Stimulated activated CD8-positive, alpha-beta memory T cell treated with anti-CD3 and anti-CD28 coated beads, Interleukin-15, amount 100 ng/mL, for 1 hour (primary cell): ENCODE results near the gene UQCR10.

ENCODE experiments used
- DNase-seq: peaks from one replicate; pipeline ENCODE4 v3.0.0-alpha.2; 2020; ENCODE audit warnings: low read depth

Gene UQCR10

DNA sequence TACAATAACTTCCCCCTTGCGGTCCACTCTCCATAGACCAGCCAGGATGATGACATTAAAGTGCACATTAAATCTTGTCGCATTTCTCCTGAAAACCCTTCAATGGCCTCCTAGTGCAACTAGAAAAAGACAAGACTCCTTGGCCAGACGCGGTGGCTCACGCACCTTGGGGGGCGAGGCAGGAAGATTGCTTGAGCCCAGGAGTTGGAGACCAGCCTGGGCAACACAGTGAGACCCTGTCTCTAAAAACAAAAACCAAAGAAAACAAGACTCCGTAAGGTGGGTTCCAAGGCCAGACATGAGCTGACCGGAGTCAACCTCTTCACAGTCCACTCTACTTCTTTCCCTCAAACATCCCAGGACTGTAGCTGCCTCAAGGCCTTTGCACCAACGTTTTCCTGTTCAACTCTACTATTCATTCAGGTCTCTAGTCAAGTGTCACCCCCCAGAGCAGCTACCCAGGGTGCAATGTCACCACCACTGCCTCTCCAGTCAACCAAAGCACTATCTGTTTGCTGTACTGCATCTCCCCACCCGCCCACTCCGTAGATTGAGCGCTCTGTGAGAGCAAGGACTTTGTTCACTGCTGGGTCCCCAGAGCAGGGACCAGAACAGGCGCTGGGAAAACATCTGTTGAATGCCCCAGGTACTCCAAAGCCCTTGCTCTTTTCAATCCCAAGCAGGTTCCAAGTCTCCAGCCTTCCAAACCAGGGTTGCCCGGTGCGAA lies 1.1 kb upstream of the UQCR10 start:
- DNase-seq: no peak

DNA sequence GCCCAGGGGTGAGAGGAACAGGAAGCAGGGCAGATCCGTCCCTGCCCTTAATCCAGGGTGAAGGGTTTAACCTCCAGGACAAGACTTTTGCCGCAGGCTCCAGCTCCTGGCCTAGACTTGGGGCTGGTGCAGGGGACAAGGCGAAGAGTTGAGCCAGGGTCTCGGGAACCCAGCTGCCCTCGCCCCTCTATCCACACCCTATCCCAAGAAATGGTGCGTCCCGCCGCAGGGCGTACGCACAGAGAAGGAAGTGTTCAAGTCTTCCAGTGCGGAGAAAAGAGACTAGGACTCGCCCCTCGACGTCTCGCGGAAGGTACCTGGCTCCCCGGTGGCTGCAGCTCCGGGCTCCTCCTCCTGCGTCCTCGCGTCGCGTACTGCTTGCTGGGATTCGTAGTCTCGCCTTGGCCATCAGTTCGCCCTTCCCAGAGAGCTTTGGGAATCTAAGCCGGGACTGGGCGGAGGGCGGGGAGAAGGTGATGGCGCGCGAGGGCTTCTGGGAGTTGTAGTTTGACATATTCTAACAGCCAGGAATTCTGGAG lies 468 bp upstream of the UQCR10 start, which contains the start of gene ZMAT5:
ZMAT5 (minus strand) TSS at position 376 of the 539 bp plus-strand sequence. CDS start 18,463 bp downstream, outside the sequence.
- peak; percentile 72 for DNase-seq

DNA sequence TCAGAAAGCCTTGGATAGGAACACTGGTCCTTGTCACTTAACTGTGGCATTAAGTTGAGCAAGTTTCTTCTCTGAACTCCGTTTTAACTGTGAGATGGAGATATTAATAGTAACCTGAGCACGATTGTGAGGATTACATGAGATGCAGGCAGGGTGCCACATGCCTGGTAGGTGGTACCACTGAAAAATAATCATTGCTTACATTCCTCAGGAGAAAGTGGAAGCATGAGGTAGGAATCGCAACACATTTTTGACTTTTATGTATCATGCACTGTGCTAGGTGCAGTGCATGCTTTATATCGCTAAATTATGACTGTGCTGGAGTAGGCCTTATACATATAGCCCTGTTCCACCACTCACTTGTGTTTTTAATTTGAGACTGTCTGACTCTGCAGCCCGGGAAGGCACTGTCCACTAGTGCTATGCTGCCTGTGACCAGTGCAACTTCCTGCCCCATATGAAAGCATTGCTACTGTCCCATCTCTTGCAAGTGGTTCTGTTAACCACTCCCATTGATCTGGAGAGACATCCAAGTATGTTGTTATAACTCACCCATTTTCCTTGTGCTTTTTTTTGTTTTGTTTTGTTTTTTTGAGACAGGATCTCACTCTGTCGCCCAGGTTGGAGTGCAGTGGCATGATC lies 1.0 kb downstream of the UQCR10 start:
- DNase-seq: no peak

DNA sequence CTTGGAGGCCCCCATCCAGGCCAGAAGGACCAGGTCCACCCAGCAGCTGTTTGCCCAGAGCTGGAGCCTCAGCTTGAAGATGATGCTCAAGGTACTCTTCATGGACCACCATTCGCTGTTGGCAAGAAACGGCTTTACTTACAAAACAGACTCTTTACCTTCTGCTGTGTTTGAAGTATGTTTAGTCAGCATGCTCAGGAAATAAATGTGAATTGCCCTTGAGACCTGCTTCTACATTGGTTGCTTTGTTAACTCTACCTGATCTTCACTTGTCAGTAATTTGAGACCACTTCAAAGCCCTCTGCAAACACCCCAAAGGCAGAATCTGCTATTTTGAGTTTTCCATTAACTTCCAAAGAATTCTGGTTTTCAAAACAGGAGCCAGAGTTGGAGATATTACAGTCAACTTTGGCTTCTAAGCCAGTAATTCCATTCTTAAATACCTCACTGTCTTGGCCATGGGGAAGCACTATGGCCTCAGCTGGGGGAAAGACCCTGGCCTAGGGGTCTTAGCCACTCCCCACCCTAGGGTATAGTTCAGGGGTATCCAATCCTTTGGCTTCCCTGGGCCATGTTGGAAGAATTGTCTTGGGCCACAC lies 2.7 kb downstream of the UQCR10 start:
- DNase-seq: no peak

DNA sequence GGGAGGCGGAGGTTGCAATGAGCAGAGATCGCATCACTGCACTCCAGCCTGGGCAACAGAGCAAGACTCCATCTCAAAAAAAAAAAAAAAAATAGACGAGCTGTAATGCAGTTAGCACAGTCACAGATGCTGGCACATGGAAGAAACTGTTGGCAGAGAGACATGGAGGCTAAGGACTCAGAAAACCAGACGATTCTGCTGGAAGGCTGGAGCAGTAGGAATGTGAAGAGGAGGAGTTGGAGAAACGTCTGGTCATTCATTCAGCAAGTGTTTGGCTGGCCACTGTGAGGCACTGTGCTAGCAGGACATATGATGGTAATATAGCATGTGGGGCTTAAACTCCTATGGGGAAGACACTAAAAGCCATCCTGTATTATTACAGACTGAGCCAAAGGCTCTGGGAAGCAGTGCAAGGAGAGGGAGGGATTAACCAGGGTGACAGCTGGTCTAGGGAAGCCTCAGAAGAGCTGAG lies 5.0 kb downstream of the UQCR10 start:
- DNase-seq: no peak

DNA sequence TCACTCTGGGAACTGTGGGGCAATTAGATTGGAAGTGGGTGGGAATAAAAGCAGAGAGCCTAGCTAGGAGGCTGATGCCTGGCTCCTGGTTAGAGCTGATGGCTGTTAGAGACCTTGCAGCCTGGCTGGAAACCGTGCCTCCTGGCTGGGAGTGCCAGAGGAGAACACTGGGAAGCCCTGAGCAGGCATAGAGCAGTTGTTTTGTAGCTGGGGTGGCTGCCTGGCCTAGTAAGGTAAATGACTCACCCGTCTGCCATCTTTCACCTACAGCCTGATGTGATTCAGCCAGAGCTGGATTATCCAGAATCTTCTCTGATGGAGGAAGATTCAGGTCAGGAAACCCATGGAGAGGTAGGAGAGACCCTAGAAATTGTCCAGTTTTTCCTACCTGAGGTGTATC lies 6.1 kb downstream of the UQCR10 start:
- no peak for DNase-seq

DNA sequence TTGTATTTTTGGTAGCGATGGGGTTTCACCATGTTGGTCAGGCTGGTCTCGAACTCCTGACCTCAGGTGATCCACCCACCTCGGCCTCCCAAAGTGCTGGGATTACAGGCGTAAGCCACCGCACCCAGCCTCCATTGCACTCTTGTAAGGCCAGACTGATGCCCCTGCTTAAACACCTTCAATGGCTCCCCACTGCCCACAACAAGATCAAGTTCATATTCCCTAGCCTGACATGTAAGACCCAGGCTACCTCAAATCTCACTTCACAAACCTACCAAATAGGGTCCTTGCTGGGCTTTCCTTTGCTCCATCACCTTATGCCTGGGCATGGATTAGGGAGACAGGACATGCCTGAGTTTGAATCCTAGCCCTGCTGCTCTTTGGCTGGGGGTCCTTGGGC lies 13.1 kb downstream of the UQCR10 start:
- no peak for DNase-seq

DNA sequence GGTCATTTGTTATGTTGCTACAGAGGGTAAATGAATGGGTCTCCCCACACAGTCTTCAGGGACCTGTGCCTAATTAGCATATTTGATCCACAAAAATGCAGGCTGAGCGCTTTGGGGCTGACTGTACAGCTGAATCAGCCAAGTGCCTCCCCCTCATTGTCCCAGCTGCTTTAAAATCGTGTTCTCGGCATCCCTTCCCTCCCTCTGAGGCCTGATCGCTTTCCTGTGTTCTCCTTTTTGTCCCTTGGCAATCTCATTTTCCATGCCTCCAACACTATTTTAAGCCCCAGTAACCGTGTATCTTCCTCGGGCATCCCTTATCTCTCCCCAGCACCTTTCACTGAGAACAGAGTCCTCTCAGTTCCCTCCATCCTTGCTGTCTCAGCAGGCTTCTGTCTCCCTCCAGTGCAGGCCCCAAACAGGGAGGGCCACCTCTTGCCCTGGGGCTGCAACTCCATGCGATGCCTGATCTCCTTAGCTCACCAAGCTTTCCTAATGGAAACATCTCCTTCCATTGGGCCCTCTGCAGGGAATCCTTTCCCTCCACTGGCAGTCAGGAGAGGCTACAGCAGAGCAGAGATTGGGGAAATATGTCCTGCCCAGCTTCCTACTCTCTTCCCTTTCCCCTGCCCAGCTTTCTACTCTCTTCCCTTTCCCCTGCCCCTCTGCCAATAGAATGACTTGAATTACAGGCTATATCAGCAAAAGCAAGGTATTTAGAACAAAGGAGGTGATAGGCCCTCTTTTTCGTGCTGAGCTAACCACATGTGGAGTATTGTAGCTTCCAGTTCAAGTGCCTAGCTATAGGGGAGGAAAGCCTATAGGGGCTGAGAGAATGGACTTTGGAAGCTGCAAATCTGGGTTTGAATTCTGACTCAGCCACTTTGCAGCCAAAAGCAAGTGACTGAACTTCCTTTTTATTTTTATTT lies 13.8 kb downstream of the UQCR10 start:
- DNase-seq: no peak

DNA sequence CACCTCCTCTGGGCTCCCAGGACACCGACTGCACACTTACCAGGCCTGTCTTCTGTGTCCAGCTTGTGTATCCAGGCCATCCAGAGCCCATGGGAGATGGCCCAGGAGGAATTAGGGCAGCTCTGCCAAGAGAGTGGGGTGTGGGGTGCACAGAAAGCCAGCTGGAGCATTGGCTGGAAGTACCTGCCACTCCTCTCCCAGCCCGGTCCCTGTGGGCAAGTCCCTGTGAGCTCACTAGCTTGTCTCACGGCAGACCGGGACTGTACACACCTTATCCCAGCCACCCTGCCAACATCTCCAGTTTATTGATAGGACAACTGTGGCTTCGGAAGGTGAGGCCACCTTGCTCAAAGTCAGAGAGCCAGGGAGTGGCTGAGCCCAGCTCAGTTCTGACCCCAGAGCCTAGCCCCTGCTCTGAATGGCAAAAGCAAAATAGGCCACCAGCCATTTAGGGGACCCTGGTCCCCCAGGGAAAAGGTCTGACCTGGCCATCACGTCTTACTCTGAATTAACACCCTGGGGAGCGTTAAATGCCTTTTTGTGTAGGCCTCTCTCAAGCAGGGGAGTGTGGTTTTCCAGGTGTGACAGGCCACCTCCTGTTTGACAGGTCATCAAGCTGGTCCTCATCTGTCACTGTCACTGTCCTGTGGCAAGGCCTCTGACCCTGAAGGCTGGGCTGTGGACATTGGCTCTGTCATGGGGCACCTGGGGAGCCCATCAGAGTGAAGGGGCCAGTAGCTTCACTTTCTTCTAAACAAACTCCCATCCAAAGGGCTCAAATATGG lies 15.1 kb downstream of the UQCR10 start:
- no peak for DNase-seq

DNA sequence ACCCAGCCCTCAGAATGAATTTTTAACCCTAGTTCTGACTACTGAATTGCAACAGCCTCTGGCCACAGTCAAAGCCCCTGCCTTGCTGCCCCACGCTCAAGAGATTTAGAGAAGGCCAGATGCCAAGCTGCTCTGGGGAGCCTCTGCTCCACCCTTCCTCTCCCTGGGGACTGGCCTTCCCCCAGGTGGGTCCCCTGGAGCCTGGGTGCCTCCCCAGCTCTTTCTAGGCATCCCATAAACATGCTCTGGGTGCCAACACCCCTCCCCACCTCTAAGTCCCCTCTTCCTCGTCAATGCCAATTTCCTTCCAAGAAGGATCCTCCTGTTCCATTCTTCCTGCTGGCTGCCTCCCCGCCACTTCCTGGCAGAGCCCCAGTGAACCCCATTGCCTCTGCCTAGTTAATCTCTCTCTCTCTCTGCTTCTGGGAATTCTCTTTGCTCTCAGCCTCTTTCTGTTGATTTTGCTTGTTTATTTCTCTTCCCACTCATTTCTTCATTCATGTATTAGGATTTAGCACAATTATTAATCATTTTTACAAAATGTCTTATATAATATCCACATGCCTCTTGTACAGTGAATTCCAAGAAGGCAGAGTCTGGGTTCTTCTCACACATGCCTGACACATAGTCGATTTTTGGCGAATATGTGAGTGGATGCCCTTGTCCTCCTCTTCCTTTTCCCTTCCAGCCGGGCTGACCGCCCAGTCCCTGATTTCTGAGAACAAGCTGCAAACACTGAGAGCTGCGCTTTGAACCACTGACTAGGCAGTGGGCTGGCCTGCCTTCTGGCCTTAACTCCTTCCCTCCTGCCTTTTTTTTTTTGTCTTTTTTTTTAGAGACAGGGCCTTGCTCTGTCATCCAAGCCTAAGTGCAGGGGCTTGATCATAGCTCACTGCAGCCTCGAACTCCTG lies 17.5 kb downstream of the UQCR10 start:
- no peak for DNase-seq

DNA sequence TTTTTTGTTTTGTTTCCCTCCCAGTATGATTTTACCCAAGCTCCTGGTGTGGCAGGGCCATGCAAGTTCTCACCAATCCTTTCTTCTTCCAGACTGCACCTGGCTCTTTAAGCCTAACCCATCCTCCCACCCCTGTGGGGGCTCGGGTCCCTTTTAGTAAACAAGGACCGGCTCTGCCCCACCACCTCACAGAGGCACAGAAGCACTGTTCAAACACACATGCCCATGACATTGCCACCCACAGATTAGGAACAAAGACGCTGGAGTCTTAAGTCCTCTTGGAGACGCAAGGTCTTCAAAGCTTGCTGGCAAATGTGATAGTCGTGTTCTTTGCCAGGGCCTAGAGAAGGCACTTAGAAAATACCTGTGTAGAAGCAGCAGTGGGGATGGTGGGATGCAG lies 18.9 kb downstream of the UQCR10 start:
- no peak for DNase-seq

DNA sequence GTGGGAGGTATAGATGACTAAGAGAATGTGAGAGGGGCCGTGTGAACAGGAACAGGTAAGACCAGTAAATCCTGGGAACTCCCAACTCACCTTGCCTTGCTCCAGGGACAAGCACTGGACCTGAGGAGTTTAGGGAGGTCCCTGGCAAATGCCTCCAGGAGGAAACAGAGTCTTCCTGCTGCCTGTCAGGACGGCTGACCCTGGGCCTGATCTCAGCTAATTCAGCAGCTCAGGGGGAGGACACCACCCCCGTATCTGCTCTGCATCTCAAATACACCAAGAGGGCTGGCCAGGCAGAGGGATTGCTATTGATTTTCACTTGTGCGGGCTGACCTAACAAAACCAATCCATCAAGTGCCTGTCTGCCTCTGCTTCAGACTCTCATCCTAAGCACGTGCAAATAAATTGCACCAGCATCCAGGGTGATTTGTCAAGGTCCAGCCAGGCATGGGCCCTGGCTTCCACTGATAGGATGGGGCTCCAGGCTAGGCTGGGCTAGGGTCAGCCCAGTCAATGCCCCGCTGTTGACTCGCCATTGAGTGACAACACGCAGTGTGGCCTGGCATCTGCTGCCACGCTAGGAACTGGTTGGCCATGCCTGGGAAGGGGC lies 20.3 kb downstream of the UQCR10 start:
- DNase-seq: no peak

DNA sequence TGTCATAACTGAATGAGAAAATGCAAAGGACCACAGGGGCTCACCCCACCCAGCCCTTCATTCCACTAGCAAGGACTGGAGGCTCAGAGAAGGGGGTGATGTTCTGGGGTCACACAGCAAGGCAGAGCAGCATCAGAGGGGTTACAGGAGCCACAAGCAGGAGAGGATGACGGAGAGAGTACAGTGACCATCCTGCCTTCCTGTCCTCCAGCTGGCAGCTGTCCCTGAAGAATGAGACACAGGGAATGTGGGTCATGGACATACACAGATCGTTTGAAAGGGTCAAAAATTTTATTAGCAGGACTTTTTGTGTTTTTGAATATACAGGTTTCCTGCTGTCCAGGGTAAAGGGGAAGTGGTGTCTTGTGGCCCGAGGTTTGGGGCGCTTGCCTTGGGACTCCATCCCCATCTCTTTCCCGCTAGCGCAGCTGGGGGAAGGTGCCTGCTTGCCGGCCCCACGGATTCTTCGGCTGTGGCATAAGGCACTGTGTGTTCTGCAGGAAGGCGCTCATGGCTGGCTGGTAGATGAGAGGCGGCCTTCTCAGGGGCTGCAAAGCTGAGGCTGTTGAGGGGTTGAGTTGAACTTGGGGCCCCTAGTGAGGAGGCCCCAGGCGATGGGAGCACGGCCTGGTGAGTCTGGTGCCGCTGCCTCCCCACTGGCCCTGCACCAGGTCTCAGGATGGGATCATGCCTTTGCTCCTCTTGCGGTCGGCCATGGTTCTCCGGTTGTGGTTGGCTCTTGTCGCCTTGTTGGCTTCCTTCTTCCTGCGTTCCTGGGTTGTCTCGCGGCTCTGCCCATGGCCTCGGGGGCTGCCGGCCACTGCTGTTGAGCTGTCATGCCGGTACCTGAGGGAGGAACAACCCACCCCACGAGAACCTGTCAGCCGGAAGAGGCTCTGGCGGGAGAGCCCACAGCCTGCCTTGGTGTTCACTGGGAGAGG lies 21.4 kb downstream of the UQCR10 start:
- DNase-seq: no peak

DNA sequence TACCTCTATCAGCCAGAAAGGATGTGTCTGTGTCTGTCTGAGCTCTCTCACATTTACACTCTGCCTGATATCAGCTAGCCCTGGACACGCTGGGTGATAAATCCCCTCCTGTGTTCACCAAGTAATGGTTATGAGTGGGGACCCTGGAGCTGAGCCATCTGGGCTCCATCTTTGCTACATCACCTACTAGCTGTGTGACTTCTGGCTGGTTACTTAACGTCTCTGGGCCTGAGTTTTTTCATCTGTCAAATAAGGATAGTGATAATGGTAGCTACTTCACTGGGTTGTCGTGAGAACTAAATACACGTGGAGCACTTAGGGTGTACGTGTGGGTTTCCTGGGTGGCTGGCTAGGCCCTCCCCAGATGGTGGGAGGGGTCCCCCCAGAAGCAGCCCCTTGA lies 22.9 kb downstream of the UQCR10 start:
- DNase-seq: no peak

DNA sequence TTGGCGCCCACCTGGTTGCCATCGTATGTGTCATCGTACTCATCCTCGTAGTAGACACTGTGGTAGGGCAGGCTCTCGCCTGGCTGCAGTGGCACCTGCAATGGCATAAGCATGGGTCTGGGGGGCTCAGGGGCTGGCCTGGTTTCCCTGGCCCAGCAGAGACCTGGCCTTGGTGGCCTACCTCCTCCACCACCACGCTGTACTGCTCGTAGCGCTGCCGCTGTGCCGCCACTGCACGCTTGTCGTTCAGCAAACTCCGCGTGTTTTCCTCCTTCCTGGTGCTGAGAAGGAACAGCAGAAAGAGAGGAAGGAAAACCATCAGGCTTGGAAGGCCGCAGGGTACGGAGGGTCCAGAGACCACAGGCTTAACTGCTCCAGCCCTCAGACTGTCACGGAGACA lies 26.2 kb downstream of the UQCR10 start:
- no peak for DNase-seq

DNA sequence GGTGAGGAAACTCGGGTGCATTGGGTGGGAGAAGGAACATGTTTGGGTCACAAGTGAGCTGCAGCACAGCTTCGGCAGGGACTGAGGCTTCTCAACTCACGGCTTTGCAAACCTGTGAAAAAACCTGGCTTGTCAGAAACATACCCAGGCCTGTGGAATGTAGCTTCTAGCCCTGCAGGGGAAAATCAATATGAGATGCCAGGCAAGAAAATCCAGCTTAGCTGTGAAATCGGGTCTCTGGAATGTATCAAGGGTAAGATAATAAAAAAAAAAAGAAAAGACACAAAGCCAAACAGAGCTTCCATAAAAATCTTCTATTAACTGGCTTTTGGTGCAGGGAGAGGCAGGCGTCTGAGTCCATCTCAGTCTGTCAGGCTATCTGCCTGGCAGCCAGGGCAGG lies 28.5 kb downstream of the UQCR10 start:
- no peak for DNase-seq

DNA sequence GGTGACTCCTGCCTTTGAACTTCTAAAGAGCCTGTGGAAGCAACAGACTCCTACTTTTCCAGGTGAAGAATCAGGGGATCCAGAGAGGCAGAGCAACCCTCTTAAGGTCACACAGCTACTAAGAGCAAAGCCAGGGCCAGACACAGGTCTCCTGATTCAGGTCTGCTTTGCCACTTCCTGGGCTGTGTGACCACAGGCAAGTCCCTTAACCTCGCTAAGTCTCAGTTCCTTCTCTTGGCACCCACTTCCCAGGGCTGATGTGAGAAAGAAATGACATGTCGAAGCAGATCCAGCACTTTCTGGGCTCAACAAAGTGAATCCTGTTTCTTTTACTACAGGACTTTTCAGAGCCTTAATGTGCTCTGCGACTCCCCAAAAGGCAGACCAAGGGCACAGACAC lies 30.2 kb downstream of the UQCR10 start:
- DNase-seq: no peak

DNA sequence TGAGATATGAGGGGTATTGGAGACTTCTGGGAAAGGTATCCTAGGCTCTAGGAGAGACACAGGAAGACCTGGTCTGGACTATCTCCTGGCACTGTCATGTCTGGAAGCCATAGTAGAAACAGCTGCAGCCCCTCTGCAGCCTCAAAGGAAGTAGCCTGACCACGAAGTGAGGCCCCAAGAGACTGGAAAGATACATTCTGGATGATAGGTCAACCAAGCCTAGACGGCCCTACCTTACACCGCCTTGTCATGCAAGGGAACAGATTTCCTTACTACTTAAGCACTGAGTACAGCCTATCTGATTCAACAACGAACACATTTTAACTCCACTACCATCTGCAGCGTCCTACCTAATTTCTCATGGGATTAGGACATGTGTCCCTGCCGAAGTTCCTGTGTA lies 31.1 kb downstream of the UQCR10 start:
- DNase-seq: no peak
